OCI-LY1 (cell line): ENCODE data around the gene BANF2.
A peak's percentile ranks its signal among the peaks of the same experiment; 100 is the strongest.

Experiments
- H2AFZ ChIP-seq: fragments of 200-600 bp; sonication (generic), shearing (Covaris generic); 2 replicates; pipeline ENCODE4 v1.6.0; 2014; ENCODE audit warnings: antibody characterized with exemption, mild to moderate bottlenecking, low read length
- H3F3A ChIP-seq: fragments of 200-600 bp; sonication (generic), shearing (Covaris generic); 2 replicates; pipeline ENCODE4 v1.6.0; 2014; ENCODE audit warnings: mild to moderate bottlenecking, antibody characterized with exemption, low read length, moderate library complexity; ENCODE audit not compliant: insufficient read depth
- H3K27ac ChIP-seq: fragments of 200-600 bp; sonication (generic); 2 replicates; pipeline ENCODE4 v1.5.1; 2014; ENCODE audit warnings: low read length, mixed run types, mild to moderate bottlenecking, low read depth; ENCODE audit not compliant: poor library complexity, severe bottlenecking
- H3K27me3 ChIP-seq: fragments of 200-600 bp; sonication (generic); 2 replicates; pipeline ENCODE4 v1.6.0; 2014; ENCODE audit warnings: antibody characterized with exemption, mild to moderate bottlenecking, low read length, moderate library complexity; ENCODE audit not compliant: insufficient read depth
- H3K36me3 ChIP-seq: fragments of 200-600 bp; sonication (generic); 2 replicates; pipeline ENCODE4 v1.6.1; 2014; ENCODE audit warnings: mild to moderate bottlenecking, antibody characterized with exemption, low read length, moderate library complexity, mixed read lengths; ENCODE audit not compliant: insufficient read depth
- H3K4me1 ChIP-seq: fragments of 200-600 bp; sonication (generic); 2 replicates; pipeline ENCODE4 v1.5.1; 2014; ENCODE audit warnings: mild to moderate bottlenecking, low read length, moderate library complexity; ENCODE audit not compliant: insufficient read depth, severe bottlenecking
- H3K4me2 ChIP-seq: fragments of 200-600 bp; sonication (generic), shearing (Covaris generic); 2 replicates; pipeline ENCODE4 v1.6.1; 2014; ENCODE audit warnings: low read length
- H3K4me3 ChIP-seq: fragments of 200-600 bp; sonication (generic); 2 replicates; pipeline ENCODE4 v1.5.1; 2014; ENCODE audit warnings: low read length, low read depth, mild to moderate bottlenecking, mixed read lengths; ENCODE audit not compliant: poor library complexity, severe bottlenecking
- H3K79me2 ChIP-seq: fragments of 200-600 bp; shearing (Covaris generic); 2 replicates; pipeline ENCODE4 v1.6.1; 2016; ENCODE audit warnings: mixed run types, low read length, mixed read lengths; ENCODE audit not compliant: insufficient read depth
- H3K9ac ChIP-seq: fragments of 200-600 bp; sonication (generic), shearing (Covaris generic); 2 replicates; pipeline ENCODE4 v1.6.1; 2014; ENCODE audit warnings: mild to moderate bottlenecking, low read length, mixed read lengths
- H3K9me2 ChIP-seq: fragments of 200-600 bp; sonication (generic), shearing (Covaris generic); 2 replicates; pipeline ENCODE4 v1.6.1; 2014; ENCODE audit warnings: low read depth, mild to moderate bottlenecking, low read length, mixed read lengths
- H3K9me3 ChIP-seq: fragments of 200-600 bp; shearing (Covaris generic); 2 replicates; pipeline ENCODE4 v1.6.1; 2014; ENCODE audit warnings: low read length, mixed read lengths
- H4K20me1 ChIP-seq: fragments of 200-600 bp; sonication (generic), shearing (Covaris generic); 2 replicates; pipeline ENCODE4 v1.6.0; 2016; ENCODE audit warnings: mild to moderate bottlenecking, low read length; ENCODE audit not compliant: insufficient read depth
- CTCF ChIP-seq: fragments of 200-600 bp; sonication (generic), shearing (Covaris generic); IDR thresholded peaks from 2 replicates; pipeline ENCODE4 v1.5.1; 2017; ENCODE audit warnings: mild to moderate bottlenecking, antibody characterized with exemption, low read length, moderate library complexity, mixed read lengths
- EZH2 ChIP-seq: fragments of 200-600 bp; sonication (generic), shearing (Covaris generic); IDR thresholded peaks from 2 replicates; pipeline ENCODE4 v1.8.0; 2017; ENCODE audit warnings: borderline replicate concordance, mixed run types, mild to moderate bottlenecking, antibody characterized with exemption, low read length, moderate library complexity, mixed read lengths

BANF2 gene

GRCh38 chr20:17664025-17664633, 35.6 kb upstream of the BANF2 start:
- Histone ChIP-seq H3K27ac (peak overlapping the region; percentile 79), H3K4me3 (peak overlapping the region; percentile 48), H3K27me3 (no peaks in the 10 kb centered on the region), H3K9me3 (no peaks in the 10 kb centered on the region), H2AFZ (no peak overlapping the region), H3K9me2 (no peaks in the 10 kb centered on the region), H3K4me2 (peak overlapping the region; percentile 76), H3F3A (no peaks in the 10 kb centered on the region), H4K20me1 (no peaks in the 10 kb centered on the region), H3K36me3 (peaks cover 16% of the 10 kb centered on the region; the same call in 1 of the 2 replicates), H3K9ac (peak overlapping the region; percentile 57; the same call in 1 of the 2 replicates), H3K4me1 (peaks cover 64% of the 10 kb centered on the region), H3K79me2 (peaks cover 6% of the 10 kb centered on the region)
- TF ChIP-seq EZH2 (no peak), CTCF (peak; percentile 16; the same call in 1 of the 2 replicates)

GRCh38 chr20:17665756-17666155, 34.0 kb upstream of the BANF2 start:
- Histone ChIP-seq H3K79me2 (peaks cover 6% of the 10 kb centered on the region), H3K9me2 (no peaks in the 10 kb centered on the region), H4K20me1 (no peaks in the 10 kb centered on the region), H3F3A (no peaks in the 10 kb centered on the region), H3K27ac (no peak overlapping the region), H3K4me2 (no peak overlapping the region), H3K27me3 (no peaks in the 10 kb centered on the region), H3K4me3 (no peak overlapping the region), H3K4me1 (peaks cover 59% of the 10 kb centered on the region), H2AFZ (no peak overlapping the region), H3K36me3 (peaks cover 9% of the 10 kb centered on the region; the same call in 1 of the 2 replicates), H3K9me3 (no peaks in the 10 kb centered on the region), H3K9ac (no peak overlapping the region)
- no peak for TF ChIP-seq CTCF
- no peak for TF ChIP-seq EZH2

- H3K27me3 ChIP-seq = no peaks in the 10 kb centered on the region
- peaks cover 9% of the 10 kb centered on the region; the same call in 1 of the 2 replicates for H3K36me3 ChIP-seq
- H3K4me2 ChIP-seq = no peak overlapping the region
- no peaks in the 10 kb centered on the region for H4K20me1 ChIP-seq
- no peaks in the 10 kb centered on the region for H3K9me2 ChIP-seq
- no peak overlapping the region for H3K4me3 ChIP-seq
- no peaks in the 10 kb centered on the region for H3F3A ChIP-seq
- peaks cover 2% of the 10 kb centered on the region; the same call in 1 of the 2 replicates for H3K79me2 ChIP-seq
- H3K9ac ChIP-seq = no peak overlapping the region
- TF ChIP-seq EZH2 (no peak), CTCF (no peak)
- H3K27ac ChIP-seq = no peak overlapping the region
- peaks cover 56% of the 10 kb centered on the region for H3K4me1 ChIP-seq
- no peaks in the 10 kb centered on the region for H3K9me3 ChIP-seq
- no peak overlapping the region for H2AFZ ChIP-seq
Observed at GRCh38 chr20:17666481-17666880, 33.3 kb upstream of the BANF2 start.
